ENCODE measurements around the gene TGM2. TPM values are rescaled to one million over a fixed set of nuclear protein-coding genes. Genes with fewer than 3 reads are reported as not detected.

TGM2 gene
- total and polyA plus RNA-seq, 9 of the 15 experiments (the other 6 are each of a cell fraction or from before 2014, with no cell fraction given): 5.5 to 78.5 (median 37.6) TPM

DNA sequence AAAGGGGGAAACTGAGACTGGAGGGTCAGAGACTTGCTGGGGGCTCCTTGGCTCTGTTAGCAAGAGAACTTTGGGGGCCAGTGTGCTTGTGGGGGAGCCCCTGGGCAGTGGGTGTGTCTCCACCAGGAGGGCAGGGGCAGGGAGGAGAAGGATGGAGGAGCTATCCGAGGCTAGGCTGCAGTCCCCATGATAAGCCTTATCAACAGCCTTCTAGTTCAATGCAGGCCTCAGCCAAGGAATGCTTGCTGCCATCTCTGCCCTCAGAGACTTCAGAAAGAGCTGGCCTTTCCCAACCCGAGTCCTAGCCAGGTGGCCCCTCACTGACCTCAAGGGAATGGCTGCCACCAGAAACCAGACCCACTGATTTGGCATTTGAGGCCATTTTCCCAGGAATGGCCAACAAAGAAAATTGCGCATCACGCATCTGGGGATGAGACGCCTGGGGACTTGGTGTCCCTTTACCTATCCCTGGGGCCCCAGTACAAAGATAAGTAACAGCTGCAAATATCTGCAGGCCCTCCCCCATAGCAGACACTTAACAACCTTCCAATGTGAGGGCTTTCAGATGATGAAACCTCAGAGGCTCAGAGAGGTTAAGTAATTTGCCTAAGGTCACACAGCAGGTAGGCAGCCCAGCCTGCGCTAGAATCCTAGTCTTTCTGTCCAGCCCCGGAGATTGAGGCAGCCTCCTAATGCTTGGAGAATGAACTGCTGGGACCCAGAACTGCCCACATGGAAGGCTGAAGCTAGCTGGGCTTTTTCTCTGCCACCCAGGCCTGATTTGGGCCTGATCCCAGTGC lies 4.9 kb downstream of the TGM2 start (continued):
- TF ChIP-seq CCNT2 (IDR thresholded peaks at IDR 0.05; ENCODE audit: borderline replicate concordance, extremely low read depth, insufficient read length, low read depth, low read length): peak; percentile 58
- TF ChIP-seq ADNP (tag; IDR thresholded peaks at IDR 0.05): peak; percentile 85
- no peak for TF ChIP-seq STAG1 (CRISPR knock-in tag; IDR thresholded peaks at IDR 0.05; ENCODE audit: borderline replicate concordance)
- TF ChIP-seq KLF10 (CRISPR knock-in tag; IDR thresholded peaks at IDR 0.05): no peak
- TF ChIP-seq KHSRP (IDR thresholded peaks at IDR 0.05): no peak
- TF ChIP-seq, protein P1, sequence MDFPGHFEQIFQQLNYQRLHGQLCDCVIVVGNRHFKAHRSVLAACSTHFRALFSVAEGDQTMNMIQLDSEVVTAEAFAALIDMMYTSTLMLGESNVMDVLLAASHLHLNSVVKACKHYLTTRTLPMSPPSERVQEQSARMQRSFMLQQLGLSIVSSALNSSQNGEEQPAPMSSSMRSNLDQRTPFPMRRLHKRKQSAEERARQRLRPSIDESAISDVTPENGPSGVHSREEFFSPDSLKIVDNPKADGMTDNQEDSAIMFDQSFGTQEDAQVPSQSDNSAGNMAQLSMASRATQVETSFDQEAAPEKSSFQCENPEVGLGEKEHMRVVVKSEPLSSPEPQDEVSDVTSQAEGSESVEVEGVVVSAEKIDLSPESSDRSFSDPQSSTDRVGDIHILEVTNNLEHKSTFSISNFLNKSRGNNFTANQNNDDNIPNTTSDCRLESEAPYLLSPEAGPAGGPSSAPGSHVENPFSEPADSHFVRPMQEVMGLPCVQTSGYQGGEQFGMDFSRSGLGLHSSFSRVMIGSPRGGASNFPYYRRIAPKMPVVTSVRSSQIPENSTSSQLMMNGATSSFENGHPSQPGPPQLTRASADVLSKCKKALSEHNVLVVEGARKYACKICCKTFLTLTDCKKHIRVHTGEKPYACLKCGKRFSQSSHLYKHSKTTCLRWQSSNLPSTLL (IDR thresholded peaks at IDR 0.05): no peak
- TF ChIP-seq EP400 (IDR thresholded peaks at IDR 0.05): 0 out of 2 replicates have a peak, but pooled peaks have one; percentile 34
- TF ChIP-seq HEY1 (CRISPR knock-in tag; IDR thresholded peaks at IDR 0.05; ENCODE audit: borderline replicate concordance): no peak
- no peak for TF ChIP-seq ZBTB12 (CRISPR knock-in tag; IDR thresholded peaks at IDR 0.05)
- no peak for TF ChIP-seq ELF2 (CRISPR knock-in tag; IDR thresholded peaks at IDR 0.05)
- no peak for TF ChIP-seq ZNF561 (CRISPR knock-in tag; conservative IDR thresholded peaks at IDR 0.05)
- TF ChIP-seq, protein P2, sequence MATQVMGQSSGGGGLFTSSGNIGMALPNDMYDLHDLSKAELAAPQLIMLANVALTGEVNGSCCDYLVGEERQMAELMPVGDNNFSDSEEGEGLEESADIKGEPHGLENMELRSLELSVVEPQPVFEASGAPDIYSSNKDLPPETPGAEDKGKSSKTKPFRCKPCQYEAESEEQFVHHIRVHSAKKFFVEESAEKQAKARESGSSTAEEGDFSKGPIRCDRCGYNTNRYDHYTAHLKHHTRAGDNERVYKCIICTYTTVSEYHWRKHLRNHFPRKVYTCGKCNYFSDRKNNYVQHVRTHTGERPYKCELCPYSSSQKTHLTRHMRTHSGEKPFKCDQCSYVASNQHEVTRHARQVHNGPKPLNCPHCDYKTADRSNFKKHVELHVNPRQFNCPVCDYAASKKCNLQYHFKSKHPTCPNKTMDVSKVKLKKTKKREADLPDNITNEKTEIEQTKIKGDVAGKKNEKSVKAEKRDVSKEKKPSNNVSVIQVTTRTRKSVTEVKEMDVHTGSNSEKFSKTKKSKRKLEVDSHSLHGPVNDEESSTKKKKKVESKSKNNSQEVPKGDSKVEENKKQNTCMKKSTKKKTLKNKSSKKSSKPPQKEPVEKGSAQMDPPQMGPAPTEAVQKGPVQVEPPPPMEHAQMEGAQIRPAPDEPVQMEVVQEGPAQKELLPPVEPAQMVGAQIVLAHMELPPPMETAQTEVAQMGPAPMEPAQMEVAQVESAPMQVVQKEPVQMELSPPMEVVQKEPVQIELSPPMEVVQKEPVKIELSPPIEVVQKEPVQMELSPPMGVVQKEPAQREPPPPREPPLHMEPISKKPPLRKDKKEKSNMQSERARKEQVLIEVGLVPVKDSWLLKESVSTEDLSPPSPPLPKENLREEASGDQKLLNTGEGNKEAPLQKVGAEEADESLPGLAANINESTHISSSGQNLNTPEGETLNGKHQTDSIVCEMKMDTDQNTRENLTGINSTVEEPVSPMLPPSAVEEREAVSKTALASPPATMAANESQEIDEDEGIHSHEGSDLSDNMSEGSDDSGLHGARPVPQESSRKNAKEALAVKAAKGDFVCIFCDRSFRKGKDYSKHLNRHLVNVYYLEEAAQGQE (IDR thresholded peaks at IDR 0.05; ENCODE audit: borderline replicate concordance): peak; percentile 4; the same call in 1 of the 2 replicates
- TF ChIP-seq, protein P2 (CRISPR knock-in tag; IDR thresholded peaks at IDR 0.05; ENCODE audit: low read depth): no peak
- peak; percentile 75 for TF ChIP-seq NFIC (IDR thresholded peaks at IDR 0.05)
- peak; percentile 67; the same call in 1 of the 2 replicates for TF ChIP-seq ZNF274 (IDR thresholded peaks at IDR 0.05; ENCODE audit: borderline replicate concordance, low read depth, low read length)
- no peak for TF ChIP-seq IFI16 (CRISPR knock-in tag; IDR thresholded peaks at IDR 0.05)
